ENCODE results near the gene CHRNG. TPM values are rescaled to one million over a fixed set of nuclear protein-coding genes. Genes with fewer than 3 reads are reported as not detected.

CHRNG gene
- total and polyA plus RNA-seq, 2 experiments from 2014 or later = not detected

DNA sequence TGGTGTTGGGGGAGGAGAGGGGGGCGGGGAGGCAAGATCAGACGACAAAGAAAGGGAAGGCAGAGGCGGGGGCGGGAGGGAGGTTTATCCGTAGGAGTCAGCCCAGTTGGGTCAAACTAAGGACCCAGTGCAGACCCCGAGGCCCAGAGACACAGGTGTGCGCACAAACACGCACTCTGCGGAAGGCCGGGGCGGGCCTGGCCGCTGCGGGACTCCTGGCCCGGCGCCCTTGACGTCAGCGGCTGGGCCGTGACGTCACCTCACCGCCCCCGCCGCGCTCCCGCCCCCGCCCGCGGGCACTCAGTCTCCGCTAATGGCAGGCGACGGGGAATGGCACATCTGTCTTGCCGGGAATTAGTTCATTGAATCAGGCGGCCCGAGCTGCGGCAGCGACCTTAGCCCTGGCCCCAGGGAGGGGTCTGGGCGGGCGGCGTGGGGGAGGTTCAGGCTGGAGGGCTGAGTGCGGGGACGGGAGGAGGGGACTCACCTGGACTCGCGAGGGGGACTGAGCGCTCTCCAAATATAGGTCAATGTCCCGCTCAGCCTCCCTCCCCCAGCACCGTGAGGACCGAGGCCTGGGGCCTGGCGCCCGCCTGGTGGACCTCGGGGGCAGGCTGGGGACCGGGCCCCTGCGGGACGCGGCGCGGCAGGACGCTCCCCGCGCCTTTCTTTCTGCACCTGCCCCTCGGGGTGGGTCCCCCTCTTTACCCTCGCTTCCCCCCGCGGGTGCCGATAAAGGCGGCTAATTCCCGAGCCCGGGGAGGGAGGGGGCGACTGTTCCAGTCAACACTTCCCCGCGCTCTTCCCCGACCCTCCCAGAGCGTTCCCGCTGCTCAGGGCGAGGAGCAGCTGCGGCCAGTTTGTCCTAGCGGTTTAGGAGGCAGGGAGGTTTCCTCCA is 36.3 kb upstream of the CHRNG start:
- no peaks in the 10 kb centered on the region for H3K36me3 Mint-ChIP-seq (ENCODE audit: low read depth)
- Histone ChIP-seq H2AFZ (peak overlapping the region; percentile 90), H3K27me3 (ENCODE audit: insufficient read depth) (peaks cover 46% of the 10 kb centered on the region)

More for the DNA sequence above, 36.3 kb upstream of the CHRNG start:
- ATAC-seq = peak; percentile 45
- Histone ChIP-seq H3F3A (replicated peaks; ENCODE audit: low read depth) (no peaks in the 10 kb centered on the region; the same call in 1 of the 2 replicates), H3K4me3 (peak overlapping the region; percentile 72), H3K4me1 (ENCODE audit: insufficient read depth) (peaks cover 21% of the 10 kb centered on the region; the same call in 1 of the 2 replicates), H3K27ac (ENCODE audit: low read depth) (no peak overlapping the region), H4K20me1 (replicated peaks; ENCODE audit: insufficient read depth) (no peaks in the 10 kb centered on the region), H3K36me3 (ENCODE audit: insufficient read depth) (no peaks in the 10 kb centered on the region), H3K79me2 (replicated peaks; ENCODE audit: insufficient read depth) (no peaks in the 10 kb centered on the region), H3K9me2 (ENCODE audit: insufficient read depth) (no peaks in the 10 kb centered on the region), H3K4me2 (peak overlapping the region; percentile 93)
- H3K4me1 Mint-ChIP-seq = peaks cover 34% of the 10 kb centered on the region
- no peak overlapping the region for H3K27ac Mint-ChIP-seq
- TF ChIP-seq ZNF114 (CRISPR knock-in tag; IDR thresholded peaks at IDR 0.05) (no peak), STAT1 (IDR thresholded peaks at IDR 0.05; ENCODE audit: unreplicated experiment) (no peak), EZH2phosphoT487 (IDR thresholded peaks at IDR 0.05; ENCODE audit: unreplicated experiment) (peak; percentile 36), POLR2AphosphoS5 (IDR thresholded peaks at IDR 0.05; ENCODE audit: low read depth) (0 out of 2 replicates have a peak, but pooled peaks have one; percentile 19), NANOG (IDR thresholded peaks at IDR 0.05; ENCODE audit: borderline replicate concordance) (no peak), EZH2 (IDR thresholded peaks at IDR 0.05; ENCODE audit: low read depth, unreplicated experiment) (peak; percentile 7), CREB1 (CRISPR knock-in tag; IDR thresholded peaks at IDR 0.05; ENCODE audit: low read depth) (peak; percentile 98), ZNF331 (CRISPR knock-in tag; IDR thresholded peaks at IDR 0.05; ENCODE audit: low read depth) (no peak)
- TF ChIP-seq, protein P1, sequence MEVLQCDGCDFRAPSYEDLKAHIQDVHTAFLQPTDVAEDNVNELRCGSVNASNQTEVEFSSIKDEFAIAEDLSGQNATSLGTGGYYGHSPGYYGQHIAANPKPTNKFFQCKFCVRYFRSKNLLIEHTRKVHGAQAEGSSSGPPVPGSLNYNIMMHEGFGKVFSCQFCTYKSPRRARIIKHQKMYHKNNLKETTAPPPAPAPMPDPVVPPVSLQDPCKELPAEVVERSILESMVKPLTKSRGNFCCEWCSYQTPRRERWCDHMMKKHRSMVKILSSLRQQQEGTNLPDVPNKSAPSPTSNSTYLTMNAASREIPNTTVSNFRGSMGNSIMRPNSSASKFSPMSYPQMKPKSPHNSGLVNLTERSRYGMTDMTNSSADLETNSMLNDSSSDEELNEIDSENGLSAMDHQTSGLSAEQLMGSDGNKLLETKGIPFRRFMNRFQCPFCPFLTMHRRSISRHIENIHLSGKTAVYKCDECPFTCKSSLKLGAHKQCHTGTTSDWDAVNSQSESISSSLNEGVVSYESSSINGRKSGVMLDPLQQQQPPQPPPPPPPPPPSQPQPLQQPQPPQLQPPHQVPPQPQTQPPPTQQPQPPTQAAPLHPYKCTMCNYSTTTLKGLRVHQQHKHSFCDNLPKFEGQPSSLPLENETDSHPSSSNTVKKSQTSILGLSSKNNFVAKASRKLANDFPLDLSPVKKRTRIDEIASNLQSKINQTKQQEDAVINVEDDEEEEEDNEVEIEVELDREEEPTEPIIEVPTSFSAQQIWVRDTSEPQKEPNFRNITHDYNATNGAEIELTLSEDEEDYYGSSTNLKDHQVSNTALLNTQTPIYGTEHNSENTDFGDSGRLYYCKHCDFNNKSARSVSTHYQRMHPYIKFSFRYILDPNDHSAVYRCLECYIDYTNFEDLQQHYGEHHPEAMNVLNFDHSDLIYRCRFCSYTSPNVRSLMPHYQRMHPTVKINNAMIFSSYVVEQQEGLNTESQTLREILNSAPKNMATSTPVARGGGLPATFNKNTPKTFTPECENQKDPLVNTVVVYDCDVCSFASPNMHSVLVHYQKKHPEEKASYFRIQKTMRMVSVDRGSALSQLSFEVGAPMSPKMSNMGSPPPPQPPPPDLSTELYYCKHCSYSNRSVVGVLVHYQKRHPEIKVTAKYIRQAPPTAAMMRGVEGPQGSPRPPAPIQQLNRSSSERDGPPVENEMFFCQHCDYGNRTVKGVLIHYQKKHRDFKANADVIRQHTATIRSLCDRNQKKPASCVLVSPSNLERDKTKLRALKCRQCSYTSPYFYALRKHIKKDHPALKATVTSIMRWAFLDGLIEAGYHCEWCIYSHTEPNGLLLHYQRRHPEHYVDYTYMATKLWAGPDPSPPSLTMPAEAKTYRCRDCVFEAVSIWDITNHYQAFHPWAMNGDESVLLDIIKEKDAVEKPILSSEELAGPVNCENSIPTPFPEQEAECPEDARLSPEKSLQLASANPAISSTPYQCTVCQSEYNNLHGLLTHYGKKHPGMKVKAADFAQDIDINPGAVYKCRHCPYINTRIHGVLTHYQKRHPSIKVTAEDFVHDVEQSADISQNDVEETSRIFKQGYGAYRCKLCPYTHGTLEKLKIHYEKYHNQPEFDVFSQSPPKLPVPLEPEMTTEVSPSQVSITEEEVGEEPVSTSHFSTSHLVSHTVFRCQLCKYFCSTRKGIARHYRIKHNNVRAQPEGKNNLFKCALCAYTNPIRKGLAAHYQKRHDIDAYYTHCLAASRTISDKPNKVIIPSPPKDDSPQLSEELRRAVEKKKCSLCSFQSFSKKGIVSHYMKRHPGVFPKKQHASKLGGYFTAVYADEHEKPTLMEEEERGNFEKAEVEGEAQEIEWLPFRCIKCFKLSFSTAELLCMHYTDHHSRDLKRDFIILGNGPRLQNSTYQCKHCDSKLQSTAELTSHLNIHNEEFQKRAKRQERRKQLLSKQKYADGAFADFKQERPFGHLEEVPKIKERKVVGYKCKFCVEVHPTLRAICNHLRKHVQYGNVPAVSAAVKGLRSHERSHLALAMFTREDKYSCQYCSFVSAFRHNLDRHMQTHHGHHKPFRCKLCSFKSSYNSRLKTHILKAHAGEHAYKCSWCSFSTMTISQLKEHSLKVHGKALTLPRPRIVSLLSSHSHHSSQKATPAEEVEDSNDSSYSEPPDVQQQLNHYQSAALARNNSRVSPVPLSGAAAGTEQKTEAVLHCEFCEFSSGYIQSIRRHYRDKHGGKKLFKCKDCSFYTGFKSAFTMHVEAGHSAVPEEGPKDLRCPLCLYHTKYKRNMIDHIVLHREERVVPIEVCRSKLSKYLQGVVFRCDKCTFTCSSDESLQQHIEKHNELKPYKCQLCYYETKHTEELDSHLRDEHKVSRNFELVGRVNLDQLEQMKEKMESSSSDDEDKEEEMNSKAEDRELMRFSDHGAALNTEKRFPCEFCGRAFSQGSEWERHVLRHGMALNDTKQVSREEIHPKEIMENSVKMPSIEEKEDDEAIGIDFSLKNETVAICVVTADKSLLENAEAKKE (CRISPR knock-in tag; IDR thresholded peaks at IDR 0.05) = no peak
- DNase-seq (ENCODE audit: low spot score) = peak; percentile 65
- no peaks in the 10 kb centered on the region for H3K9me3 Mint-ChIP-seq
- peak overlapping the region; percentile 81 for H3K4me3 Mint-ChIP-seq
- H3K27me3 Mint-ChIP-seq (ENCODE audit: insufficient read depth, low read depth, poor library complexity) = peaks cover 63% of the 10 kb centered on the region
